ENCODE results near the gene GLMP. TPM values are rescaled to one million over a fixed set of nuclear protein-coding genes. Genes with fewer than 3 reads are reported as not detected.

The GLMP gene
- total RNA-seq, 1 donor from 2014 or later, result 97.2 TPM

GRCh38 chr1:156259805-156260204 lies 35.7 kb downstream of the GLMP start:
- Mint-ChIP-seq H3K9me3 (ENCODE audit: unreplicated experiment) (no peaks in the 10 kb centered on the region), H3K4me3 (ENCODE audit: unreplicated experiment) (peak overlapping the region; percentile 71), H3K27me3 (ENCODE audit: unreplicated experiment) (peaks cover 4% of the 10 kb centered on the region), H3K36me3 (ENCODE audit: low read depth, unreplicated experiment) (peaks cover 52% of the 10 kb centered on the region), H3K27ac (ENCODE audit: unreplicated experiment) (peak overlapping the region; percentile 7), H3K4me1 (ENCODE audit: unreplicated experiment) (peaks cover 8% of the 10 kb centered on the region)
- TF ChIP-seq, protein P1, sequence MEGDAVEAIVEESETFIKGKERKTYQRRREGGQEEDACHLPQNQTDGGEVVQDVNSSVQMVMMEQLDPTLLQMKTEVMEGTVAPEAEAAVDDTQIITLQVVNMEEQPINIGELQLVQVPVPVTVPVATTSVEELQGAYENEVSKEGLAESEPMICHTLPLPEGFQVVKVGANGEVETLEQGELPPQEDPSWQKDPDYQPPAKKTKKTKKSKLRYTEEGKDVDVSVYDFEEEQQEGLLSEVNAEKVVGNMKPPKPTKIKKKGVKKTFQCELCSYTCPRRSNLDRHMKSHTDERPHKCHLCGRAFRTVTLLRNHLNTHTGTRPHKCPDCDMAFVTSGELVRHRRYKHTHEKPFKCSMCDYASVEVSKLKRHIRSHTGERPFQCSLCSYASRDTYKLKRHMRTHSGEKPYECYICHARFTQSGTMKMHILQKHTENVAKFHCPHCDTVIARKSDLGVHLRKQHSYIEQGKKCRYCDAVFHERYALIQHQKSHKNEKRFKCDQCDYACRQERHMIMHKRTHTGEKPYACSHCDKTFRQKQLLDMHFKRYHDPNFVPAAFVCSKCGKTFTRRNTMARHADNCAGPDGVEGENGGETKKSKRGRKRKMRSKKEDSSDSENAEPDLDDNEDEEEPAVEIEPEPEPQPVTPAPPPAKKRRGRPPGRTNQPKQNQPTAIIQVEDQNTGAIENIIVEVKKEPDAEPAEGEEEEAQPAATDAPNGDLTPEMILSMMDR (IDR thresholded peaks at IDR 0.05; ENCODE audit: unreplicated experiment), result no peak
- DNase-seq (ENCODE audit: low spot score), result no peak

DNA sequence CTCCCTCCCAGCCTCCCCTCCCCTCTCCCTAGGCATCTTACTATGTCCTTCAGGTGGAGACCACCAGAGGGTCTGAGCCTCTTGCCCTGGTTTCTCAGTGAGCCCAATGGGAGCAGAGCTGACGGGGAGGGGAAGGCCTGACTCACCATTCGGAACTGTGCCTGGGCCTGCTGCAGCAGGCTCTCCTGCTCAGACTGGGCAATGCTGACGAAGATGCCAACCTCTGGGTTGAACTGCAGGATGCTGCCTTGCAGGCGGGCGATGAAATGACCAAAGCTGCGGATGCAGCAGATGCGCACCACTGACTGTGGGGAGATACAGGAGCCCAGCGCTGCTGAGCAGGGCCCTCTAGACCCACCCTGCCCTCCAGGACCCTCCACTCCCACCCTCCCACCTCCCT lies 36.6 kb downstream of the GLMP start:
- H3K4me3 Mint-ChIP-seq (ENCODE audit: unreplicated experiment), result no peak overlapping the region
- TF ChIP-seq, protein P1 (IDR thresholded peaks at IDR 0.05; ENCODE audit: unreplicated experiment), result no peak
- H3K27me3 Mint-ChIP-seq (ENCODE audit: unreplicated experiment), result peaks cover 6% of the 10 kb centered on the region
- H3K27ac Mint-ChIP-seq (ENCODE audit: unreplicated experiment), result no peak overlapping the region
- no peak for DNase-seq (ENCODE audit: low spot score)
- peaks cover 50% of the 10 kb centered on the region for H3K36me3 Mint-ChIP-seq (ENCODE audit: low read depth, unreplicated experiment)
- H3K9me3 Mint-ChIP-seq (ENCODE audit: unreplicated experiment), result no peaks in the 10 kb centered on the region
- peaks cover 10% of the 10 kb centered on the region for H3K4me1 Mint-ChIP-seq (ENCODE audit: unreplicated experiment)

DNA sequence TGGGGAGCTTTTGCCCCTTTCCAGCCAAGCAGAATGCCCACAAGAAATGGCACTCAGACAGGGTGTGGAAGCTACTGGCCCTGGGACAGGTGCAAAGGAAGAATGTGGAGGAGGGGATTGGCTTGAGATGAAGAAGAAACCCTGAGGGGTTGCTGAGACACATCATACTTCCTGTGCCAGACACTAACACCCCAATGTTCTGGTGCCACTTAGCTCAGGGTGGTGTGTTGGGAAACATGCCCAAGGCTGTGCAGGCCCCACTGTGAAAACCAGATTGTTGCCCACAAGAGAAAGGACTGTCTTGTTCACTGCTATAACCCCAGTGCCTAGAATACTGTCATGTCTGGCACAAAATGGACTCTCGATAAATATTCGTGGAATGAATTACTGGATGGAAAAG lies 37.8 kb downstream of the GLMP start:
- Mint-ChIP-seq H3K27me3 (ENCODE audit: unreplicated experiment) (peaks cover 9% of the 10 kb centered on the region), H3K4me1 (ENCODE audit: unreplicated experiment) (peaks cover 12% of the 10 kb centered on the region), H3K27ac (ENCODE audit: unreplicated experiment) (no peak overlapping the region), H3K4me3 (ENCODE audit: unreplicated experiment) (peak overlapping the region; percentile 21), H3K36me3 (ENCODE audit: low read depth, unreplicated experiment) (peaks cover 48% of the 10 kb centered on the region), H3K9me3 (ENCODE audit: unreplicated experiment) (no peaks in the 10 kb centered on the region)
- TF ChIP-seq, protein P1 (IDR thresholded peaks at IDR 0.05; ENCODE audit: unreplicated experiment), result no peak
- DNase-seq (ENCODE audit: low spot score), result no peak

DNA sequence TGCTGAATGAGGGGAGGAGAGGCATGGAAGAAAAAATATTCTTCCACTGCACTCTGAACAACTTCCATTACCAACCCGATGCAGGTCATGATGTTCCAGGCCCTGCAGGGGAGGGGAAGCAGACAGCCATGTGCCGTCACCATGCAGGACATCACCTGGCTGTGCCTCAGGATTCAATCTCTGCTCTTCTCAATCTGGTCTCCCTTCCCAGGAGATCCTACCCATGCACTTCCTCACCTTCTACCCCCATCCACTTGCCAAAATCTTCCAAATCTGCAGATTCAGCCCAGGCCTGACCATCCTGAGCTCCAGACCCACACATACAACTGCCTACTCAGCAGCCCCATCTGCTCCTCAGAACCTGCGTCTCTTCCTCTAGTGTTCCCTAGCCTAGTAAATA lies 41.8 kb downstream of the GLMP start:
- no peak overlapping the region for H3K4me3 Mint-ChIP-seq (ENCODE audit: unreplicated experiment)
- H3K27me3 Mint-ChIP-seq (ENCODE audit: unreplicated experiment), result peaks cover 6% of the 10 kb centered on the region
- peaks cover 38% of the 10 kb centered on the region for H3K36me3 Mint-ChIP-seq (ENCODE audit: low read depth, unreplicated experiment)
- no peaks in the 10 kb centered on the region for H3K9me3 Mint-ChIP-seq (ENCODE audit: unreplicated experiment)
- peaks cover 39% of the 10 kb centered on the region for H3K4me1 Mint-ChIP-seq (ENCODE audit: unreplicated experiment)
- TF ChIP-seq, protein P1 (IDR thresholded peaks at IDR 0.05; ENCODE audit: unreplicated experiment), result no peak
- no peak for DNase-seq (ENCODE audit: low spot score)
- H3K27ac Mint-ChIP-seq (ENCODE audit: unreplicated experiment), result no peak overlapping the region

DNA sequence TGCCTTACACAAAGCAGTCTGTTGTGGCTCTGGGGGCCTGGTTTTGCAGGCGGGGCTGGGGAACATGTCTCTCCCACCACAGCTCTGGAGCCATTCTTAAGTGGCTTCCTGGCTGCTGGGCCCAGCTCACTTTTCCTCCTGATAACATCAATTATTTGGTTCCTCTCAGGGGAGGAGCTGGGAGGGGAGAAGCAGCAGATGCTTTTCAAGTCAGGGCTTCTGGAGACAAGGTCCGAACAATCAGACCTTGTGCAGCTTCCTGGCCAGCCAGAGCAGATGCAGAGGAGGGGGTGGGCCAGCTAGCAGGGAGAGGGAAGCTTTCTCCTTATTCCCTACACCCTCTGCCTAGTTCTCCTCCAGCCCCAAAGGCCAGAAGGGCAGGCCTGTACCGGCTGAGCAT lies 44.0 kb downstream of the GLMP start:
- H3K4me1 Mint-ChIP-seq (ENCODE audit: unreplicated experiment), result peaks cover 31% of the 10 kb centered on the region
- DNase-seq (ENCODE audit: low spot score), result no peak
- TF ChIP-seq, protein P1 (IDR thresholded peaks at IDR 0.05; ENCODE audit: unreplicated experiment), result no peak
- H3K9me3 Mint-ChIP-seq (ENCODE audit: unreplicated experiment), result no peaks in the 10 kb centered on the region
- H3K27ac Mint-ChIP-seq (ENCODE audit: unreplicated experiment), result no peak overlapping the region
- peak overlapping the region; percentile 21 for H3K4me3 Mint-ChIP-seq (ENCODE audit: unreplicated experiment)
- peaks cover 30% of the 10 kb centered on the region for H3K36me3 Mint-ChIP-seq (ENCODE audit: low read depth, unreplicated experiment)
- peaks cover 6% of the 10 kb centered on the region for H3K27me3 Mint-ChIP-seq (ENCODE audit: unreplicated experiment)

All from endothelial cell (in vitro differentiated cells).